Keratinocyte (primary cell): ENCODE results near the gene UPK3B.
"Not testable (repeated sequence)": the region's sequence is repeated elsewhere in the genome, so short reads cannot be mapped to it uniquely, and the experiment has no call there.

Experiments used
- EZH2 ChIP-seq: IDR thresholded peaks from one replicate; pipeline ENCODE4 v1.6.1; 2012; ENCODE audit warnings: inconsistent platforms, mild to moderate bottlenecking, low read length, moderate library complexity
- TF ChIP-seq, protein P1 (sequence below), 3 experiments: IDR thresholded peaks in 1 of 3; conservative IDR thresholded peaks in 1 of 3; optimal IDR thresholded peaks in 1 of 3; 2 replicates in 2 of 3; 3 replicates in 1 of 3; pipeline versions ENCODE3 to v1.5.1; 2011; ENCODE audit warnings: low read length in 3 of 3, mild to moderate bottlenecking in 3 of 3, moderate library complexity in 2 of 3, control low read depth in 1 of 3, inconsistent platforms in 1 of 3; ENCODE audit not compliant: insufficient read depth in 2 of 3; ENCODE audit errors: extremely low read depth in 1 of 3

DNA sequence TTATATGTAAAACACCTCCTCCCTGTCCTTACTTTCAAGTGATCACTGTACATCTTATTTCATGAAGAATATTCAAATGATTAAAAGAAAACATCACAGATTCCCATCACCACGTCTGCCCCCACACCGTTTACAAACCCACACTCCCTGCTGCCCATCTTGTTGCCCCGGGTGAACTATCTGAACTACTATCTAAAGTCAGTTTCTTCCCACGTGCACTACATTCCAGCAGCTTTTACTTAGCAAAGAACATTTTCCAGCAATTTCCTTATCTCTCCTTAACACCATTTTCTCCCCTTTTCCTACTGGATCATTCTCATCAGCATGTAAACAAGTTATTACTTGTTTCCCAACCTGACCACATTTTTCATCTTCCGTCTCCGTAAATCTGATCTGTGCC lies 49.3 kb downstream of the UPK3B start:
- TF ChIP-seq, protein P1, sequence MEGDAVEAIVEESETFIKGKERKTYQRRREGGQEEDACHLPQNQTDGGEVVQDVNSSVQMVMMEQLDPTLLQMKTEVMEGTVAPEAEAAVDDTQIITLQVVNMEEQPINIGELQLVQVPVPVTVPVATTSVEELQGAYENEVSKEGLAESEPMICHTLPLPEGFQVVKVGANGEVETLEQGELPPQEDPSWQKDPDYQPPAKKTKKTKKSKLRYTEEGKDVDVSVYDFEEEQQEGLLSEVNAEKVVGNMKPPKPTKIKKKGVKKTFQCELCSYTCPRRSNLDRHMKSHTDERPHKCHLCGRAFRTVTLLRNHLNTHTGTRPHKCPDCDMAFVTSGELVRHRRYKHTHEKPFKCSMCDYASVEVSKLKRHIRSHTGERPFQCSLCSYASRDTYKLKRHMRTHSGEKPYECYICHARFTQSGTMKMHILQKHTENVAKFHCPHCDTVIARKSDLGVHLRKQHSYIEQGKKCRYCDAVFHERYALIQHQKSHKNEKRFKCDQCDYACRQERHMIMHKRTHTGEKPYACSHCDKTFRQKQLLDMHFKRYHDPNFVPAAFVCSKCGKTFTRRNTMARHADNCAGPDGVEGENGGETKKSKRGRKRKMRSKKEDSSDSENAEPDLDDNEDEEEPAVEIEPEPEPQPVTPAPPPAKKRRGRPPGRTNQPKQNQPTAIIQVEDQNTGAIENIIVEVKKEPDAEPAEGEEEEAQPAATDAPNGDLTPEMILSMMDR (optimal IDR thresholded peaks at IDR 0.05 in 1 of 3, IDR thresholded peaks at IDR 0.05 in 1 of 3, conservative IDR thresholded peaks at IDR 0.05 in 1 of 3; ENCODE audit: extremely low read depth in 1 of 3, insufficient read depth in 2 of 3, low read length in 3 of 3) = not testable (repeated sequence)
- TF ChIP-seq EZH2 = not testable (repeated sequence)
